GM12864 (cell line): ENCODE results near the gene SLC17A6.

Experiments
- DNase-seq: peaks from one replicate; pipeline ENCODE4 v3.0.0-alpha.2; 2011; ENCODE audit warnings: low read depth
- H3K4me3 ChIP-seq: 2 replicates; pipeline ENCODE4 v1.5.1; 2011; ENCODE audit warnings: mild to moderate bottlenecking, low read depth, low read length, control low read depth
- CTCF ChIP-seq: IDR thresholded peaks from 2 replicates; pipeline ENCODE4 v1.5.1; 2011; ENCODE audit warnings: low read depth, mild to moderate bottlenecking, moderate library complexity, low read length, control low read depth, inconsistent platforms; ENCODE audit errors: missing control alignments

The SLC17A6 gene

GRCh38 chr11:22339611-22340010 lies 1.4 kb downstream of the SLC17A6 start:
- H3K4me3 ChIP-seq: no peak overlapping the region
- DNase-seq: no peak
- TF ChIP-seq CTCF: no peak

GRCh38 chr11:22340235-22340634 lies 2.1 kb downstream of the SLC17A6 start:
- no peak overlapping the region for H3K4me3 ChIP-seq
- DNase-seq: no peak
- TF ChIP-seq CTCF: no peak

GRCh38 chr11:22340701-22341587 lies 2.8 kb downstream of the SLC17A6 start:
- no peak overlapping the region for H3K4me3 ChIP-seq
- DNase-seq: no peak
- no peak for TF ChIP-seq CTCF

- no peak for DNase-seq
- no peak for TF ChIP-seq CTCF
- no peak overlapping the region for H3K4me3 ChIP-seq
Observed at GRCh38 chr11:22341588-22341931, 3.4 kb downstream of the SLC17A6 start.

GRCh38 chr11:22342211-22343031 lies 4.2 kb downstream of the SLC17A6 start:
- DNase-seq: no peak
- no peak for TF ChIP-seq CTCF
- H3K4me3 ChIP-seq: no peak overlapping the region

GRCh38 chr11:22343032-22343324 lies 4.8 kb downstream of the SLC17A6 start:
- no peak for TF ChIP-seq CTCF
- no peak for DNase-seq
- H3K4me3 ChIP-seq: no peak overlapping the region
